Body of pancreas (tissue), 4 donors: ENCODE results near the gene PARD6B.

ENCODE experiments used
- POLR2A ChIP-seq, 3 donors: fragments of 450-650 bp; IDR thresholded peaks; one replicate each; pipeline ENCODE4 v1.6.1; 2016; ENCODE audit warnings: antibody characterized with exemption in 3 of 3, mild to moderate bottlenecking in 2 of 3
- TF ChIP-seq, protein P1 (sequence below), 7 experiments: fragments of 450-650 bp in 4 of 7; fragments of 200-600 bp in 3 of 7; sonication (generic) in 3 of 7; IDR thresholded peaks; one replicate each; pipeline ENCODE4 v1.5.1; 2016 to 2019; ENCODE audit warnings: antibody characterized with exemption in 7 of 7

DNA sequence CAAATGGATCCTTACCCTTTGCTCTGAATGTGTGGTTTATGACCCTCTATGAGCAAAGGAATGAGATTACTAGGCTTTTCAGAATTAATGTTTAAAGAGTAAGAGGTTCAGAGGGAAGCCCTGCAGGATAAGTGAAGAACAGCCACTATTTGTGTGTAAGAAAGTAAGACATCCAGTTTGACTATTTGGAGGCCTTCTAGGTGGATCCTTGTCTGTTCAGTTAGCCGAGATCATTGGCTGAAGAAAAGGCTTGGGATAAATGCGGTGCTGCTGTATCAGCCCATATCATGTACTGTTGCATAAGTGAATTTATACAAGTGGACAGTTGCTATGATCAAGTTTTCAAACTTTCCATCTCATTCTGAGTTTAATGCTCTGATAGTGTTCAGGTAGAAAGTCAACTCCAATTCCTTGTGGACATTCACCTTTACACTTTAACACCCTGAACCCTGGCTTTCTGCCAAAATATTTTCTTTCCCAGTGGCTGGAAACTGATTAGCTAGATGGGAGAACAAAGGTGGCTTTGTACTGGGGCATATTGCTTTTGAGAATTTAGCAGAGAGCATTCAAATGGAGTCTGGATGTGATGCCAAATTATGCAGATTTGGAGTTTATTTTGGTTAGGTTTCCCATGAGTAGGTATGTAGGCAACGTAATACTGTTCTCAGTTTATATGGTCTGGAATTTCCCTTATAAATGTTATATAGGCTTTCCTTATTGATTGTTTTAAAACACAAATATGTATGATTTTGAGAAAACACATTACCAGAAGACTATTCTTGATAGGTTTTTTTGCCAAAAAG is 15.0 kb downstream of the PARD6B start:
- TF ChIP-seq, protein P1, sequence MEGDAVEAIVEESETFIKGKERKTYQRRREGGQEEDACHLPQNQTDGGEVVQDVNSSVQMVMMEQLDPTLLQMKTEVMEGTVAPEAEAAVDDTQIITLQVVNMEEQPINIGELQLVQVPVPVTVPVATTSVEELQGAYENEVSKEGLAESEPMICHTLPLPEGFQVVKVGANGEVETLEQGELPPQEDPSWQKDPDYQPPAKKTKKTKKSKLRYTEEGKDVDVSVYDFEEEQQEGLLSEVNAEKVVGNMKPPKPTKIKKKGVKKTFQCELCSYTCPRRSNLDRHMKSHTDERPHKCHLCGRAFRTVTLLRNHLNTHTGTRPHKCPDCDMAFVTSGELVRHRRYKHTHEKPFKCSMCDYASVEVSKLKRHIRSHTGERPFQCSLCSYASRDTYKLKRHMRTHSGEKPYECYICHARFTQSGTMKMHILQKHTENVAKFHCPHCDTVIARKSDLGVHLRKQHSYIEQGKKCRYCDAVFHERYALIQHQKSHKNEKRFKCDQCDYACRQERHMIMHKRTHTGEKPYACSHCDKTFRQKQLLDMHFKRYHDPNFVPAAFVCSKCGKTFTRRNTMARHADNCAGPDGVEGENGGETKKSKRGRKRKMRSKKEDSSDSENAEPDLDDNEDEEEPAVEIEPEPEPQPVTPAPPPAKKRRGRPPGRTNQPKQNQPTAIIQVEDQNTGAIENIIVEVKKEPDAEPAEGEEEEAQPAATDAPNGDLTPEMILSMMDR (IDR thresholded peaks at IDR 0.05): no peak
- TF ChIP-seq POLR2A (IDR thresholded peaks at IDR 0.05): no peak
